Measurements from ENCODE around the gene LTK.
A peak's percentile ranks its signal among the peaks of the same experiment; 100 is the strongest.
"Not testable (repeated sequence)": the region's sequence is repeated elsewhere in the genome, so short reads cannot be mapped to it uniquely, and the experiment has no call there.

LTK gene

GRCh38 chr15:41473418-41473817 is 40.2 kb downstream of the LTK start:
- DNase-seq: no peak

GRCh38 chr15:41469644-41470043 is 44.0 kb downstream of the LTK start:
- not testable (repeated sequence) for DNase-seq

- no peak for DNase-seq
These were observed 46.9 kb downstream of the LTK start for GRCh38 chr15:41466711-41467110.

- peak in 1 of 2 experiments; percentile 25 for DNase-seq
These were observed 47.7 kb downstream of the LTK start for GRCh38 chr15:41465822-41466421.

GRCh38 chr15:41464889-41465580 is 48.6 kb downstream of the LTK start:
- no peak for DNase-seq

- no peak for DNase-seq
These were observed 51.4 kb downstream of the LTK start for GRCh38 chr15:41462084-41462795.

Data from NCI-H446 (cell line).